Endothelial cell of umbilical vein (primary cell): ENCODE data around the gene VSIG10L2. TPM values are rescaled to one million over a fixed set of nuclear protein-coding genes. Genes with fewer than 3 reads are reported as not detected.

ENCODE experiments used
- BruUV-seq: library from RNA; stranded (reverse); fragments of 400-500 nt; replicated peaks from 2 replicates; lab custom pipeline; 2021; lab: Mats Ljungman, UMichigan
- CTCF ChIA-PET: fragments of 300-600, 350-600 bp; sonication (Branson Sonifier 250); formaldehyde crosslinking; loops from one replicate; lab custom pipeline; 2021; ENCODE audit warnings: antibody characterized with exemption, inconsistent platforms; lab: Charles Lee
- POLR2A ChIA-PET: fragments of 300-600, 350-600 bp; sonication (Branson Sonifier 250); formaldehyde crosslinking; loops from one replicate; lab custom pipeline; 2021; ENCODE audit warnings: antibody characterized with exemption, inconsistent platforms; lab: Charles Lee
- DNase-seq: peaks from one replicate; pipeline ENCODE4 v3.0.0-alpha.2; 2011; ENCODE audit warnings: low read depth, low spot score
- FAIRE-seq: peaks from 2 replicates; lab custom pipeline; 2011; peaks lifted over from hg19 to GRCh38; lab: Jason Lieb, UNC
- H2AFZ ChIP-seq: 2 replicates; pipeline ENCODE4 v1.6.0; 2012; ENCODE audit warnings: low read depth, low read length, control low read depth, inconsistent platforms
- H3K27ac ChIP-seq: 2 replicates; pipeline ENCODE4 v1.5.1; 2011; ENCODE audit warnings: low read depth, mild to moderate bottlenecking, control low read depth, low read length, moderate library complexity; ENCODE audit not compliant: insufficient read depth
- H3K27me3 ChIP-seq, 2 experiments: 2 replicates each; pipeline versions ENCODE4 v1.6.0 to v1.6.1; 2011; ENCODE audit warnings: low read length in 2 of 2, mixed read lengths in 1 of 2; ENCODE audit not compliant: control insufficient read depth in 2 of 2, insufficient read depth in 2 of 2
- H3K36me3 ChIP-seq, 2 experiments: 2 replicates in 1 of 2; 3 replicates in 1 of 2; pipeline ENCODE4 v1.5.1; 2011; ENCODE audit warnings: low read length in 2 of 2, mild to moderate bottlenecking in 1 of 2, moderate library complexity in 1 of 2; ENCODE audit not compliant: control insufficient read depth in 2 of 2, insufficient read depth in 2 of 2; ENCODE audit errors: extremely low read depth in 1 of 2
- H3K4me1 ChIP-seq: 3 replicates; pipeline ENCODE4 v1.5.1; 2011; ENCODE audit warnings: mild to moderate bottlenecking, low read length; ENCODE audit not compliant: control insufficient read depth, insufficient read depth; ENCODE audit errors: extremely low read depth
- H3K4me2 ChIP-seq: 2 replicates; pipeline ENCODE4 v1.6.1; 2011; ENCODE audit warnings: low read length, control low read depth, mixed read lengths; ENCODE audit not compliant: insufficient read depth
- H3K4me3 ChIP-seq, 3 experiments: fragments of 200-600 bp in 1 of 3; sonication (generic), shearing (Covaris generic) in 1 of 3; replicated peaks in 1 of 3; 2 replicates each; pipeline ENCODE4 v1.5.1; 2011 to 2016; ENCODE audit warnings: control low read depth in 3 of 3, low read length in 3 of 3, mild to moderate bottlenecking in 2 of 3, inconsistent platforms in 1 of 3, low read depth in 1 of 3, moderate library complexity in 1 of 3; ENCODE audit not compliant: insufficient read depth in 1 of 3
- H3K79me2 ChIP-seq: 2 replicates; pipeline ENCODE4 v1.6.0; 2012; ENCODE audit warnings: low read length, inconsistent platforms; ENCODE audit not compliant: control insufficient read depth, insufficient read depth
- H3K9ac ChIP-seq: replicated peaks from 2 replicates; pipeline ENCODE3; 2011; ENCODE audit warnings: low read length, control low read depth; ENCODE audit not compliant: insufficient read depth; ENCODE audit errors: extremely low read depth
- H3K9me1 ChIP-seq: replicated peaks from 3 replicates; pipeline ENCODE4 v1.6.0; 2011; ENCODE audit warnings: mild to moderate bottlenecking, low read length; ENCODE audit not compliant: control insufficient read depth, insufficient read depth; ENCODE audit errors: extremely low read depth
- H3K9me3 ChIP-seq: replicated peaks from 2 replicates; pipeline ENCODE4 v1.5.1; 2012; ENCODE audit warnings: low read length, inconsistent platforms; ENCODE audit not compliant: control insufficient read depth, insufficient read depth
- H4K20me1 ChIP-seq: replicated peaks from 2 replicates; pipeline ENCODE3; 2011; ENCODE audit warnings: mild to moderate bottlenecking, low read length; ENCODE audit not compliant: control insufficient read depth, insufficient read depth; ENCODE audit errors: extremely low read depth
- EZH2 ChIP-seq: IDR thresholded peaks from 2 replicates; pipeline ENCODE4 v1.6.1; 2012; ENCODE audit warnings: borderline replicate concordance, low read depth, mild to moderate bottlenecking, moderate library complexity, low read length, inconsistent platforms; ENCODE audit not compliant: severe bottlenecking
- FOS ChIP-seq: IDR thresholded peaks from 2 replicates; pipeline ENCODE4 v1.6.1; 2011; ENCODE audit warnings: mild to moderate bottlenecking, low read length, moderate library complexity, borderline replicate concordance; ENCODE audit not compliant: insufficient read depth
- GATA2 ChIP-seq: IDR thresholded peaks from 2 replicates; pipeline ENCODE4 v1.7.0; 2011; ENCODE audit warnings: low read depth, mild to moderate bottlenecking, moderate library complexity, mixed read lengths, low read length; ENCODE audit not compliant: insufficient read length, insufficient read depth
- JUN ChIP-seq: IDR thresholded peaks from 2 replicates; pipeline ENCODE4 v1.6.1; 2011; ENCODE audit warnings: borderline replicate concordance, low read depth; ENCODE audit not compliant: insufficient read length, insufficient read depth
- MAX ChIP-seq: IDR thresholded peaks from 2 replicates; pipeline ENCODE4 v1.6.1; 2011; ENCODE audit not compliant: insufficient read depth, insufficient read length
- MYC ChIP-seq: IDR thresholded peaks from one replicate; pipeline ENCODE4 v1.6.1; 2011; ENCODE audit warnings: mild to moderate bottlenecking, low read depth, low read length
- POLR2A ChIP-seq: IDR thresholded peaks from 2 replicates; pipeline ENCODE4 v1.6.1; 2012; ENCODE audit warnings: low read depth, mild to moderate bottlenecking, control low read depth, low read length
- POLR2AphosphoS5 ChIP-seq: IDR thresholded peaks from 2 replicates; pipeline ENCODE4 v1.6.1; 2012; ENCODE audit warnings: low read depth, mild to moderate bottlenecking, control low read depth, low read length, moderate library complexity; ENCODE audit not compliant: insufficient read depth
- dilution Hi-C: fragments of 300-500 bp; cut with MboI; formaldehyde crosslinking; loops from one replicate; pipeline ENCODE4 v1.15.0; 2019; ENCODE audit warnings: low sequenced_read_pairs; ENCODE audit not compliant: extremely low pct_ligation_motif_present
- intact Hi-C: fragments of 100-400 bp; cut with micrococcal nuclease; formaldehyde crosslinking; loops from one replicate; pipeline ENCODE4 v1.10.0; 2022
- polyA plus RNA-seq, 4 experiments: library from polyadenylated mRNA; depleted of rRNA in 3 of 4; stranded (reverse) in 3 of 4; unstranded in 1 of 4; fragments of >200 nt; gene quantifications; 2 replicates each; pipeline versions ENCODE4 v1.2.1 to v1.2.3, GENCODE V29; 2011 to 2012; ENCODE audit warnings: missing spikeins in 1 of 4
- total RNA-seq: library from RNA; stranded (reverse); gene quantifications from 2 replicates; pipeline ENCODE4 v1.2.3, GENCODE V29; 2021
- TF ChIP-seq, protein P1 (sequence below), 2 donors: IDR thresholded peaks; 1 replicate in 1 of 2; 2 replicates in 1 of 2; pipeline ENCODE4 v1.5.1; 2011; ENCODE audit warnings: low read length in 2 of 2, mild to moderate bottlenecking in 2 of 2, moderate library complexity in 2 of 2, control low read depth in 1 of 2, inconsistent platforms in 1 of 2, low read depth in 1 of 2; ENCODE audit not compliant: insufficient read depth in 1 of 2; ENCODE audit errors: extremely low read depth in 1 of 2

The VSIG10L2 gene
- total and polyA plus RNA-seq, 2 donors (not counting 3 experiments of a cell fraction or from before 2014, with no cell fraction given) = not detected

DNA sequence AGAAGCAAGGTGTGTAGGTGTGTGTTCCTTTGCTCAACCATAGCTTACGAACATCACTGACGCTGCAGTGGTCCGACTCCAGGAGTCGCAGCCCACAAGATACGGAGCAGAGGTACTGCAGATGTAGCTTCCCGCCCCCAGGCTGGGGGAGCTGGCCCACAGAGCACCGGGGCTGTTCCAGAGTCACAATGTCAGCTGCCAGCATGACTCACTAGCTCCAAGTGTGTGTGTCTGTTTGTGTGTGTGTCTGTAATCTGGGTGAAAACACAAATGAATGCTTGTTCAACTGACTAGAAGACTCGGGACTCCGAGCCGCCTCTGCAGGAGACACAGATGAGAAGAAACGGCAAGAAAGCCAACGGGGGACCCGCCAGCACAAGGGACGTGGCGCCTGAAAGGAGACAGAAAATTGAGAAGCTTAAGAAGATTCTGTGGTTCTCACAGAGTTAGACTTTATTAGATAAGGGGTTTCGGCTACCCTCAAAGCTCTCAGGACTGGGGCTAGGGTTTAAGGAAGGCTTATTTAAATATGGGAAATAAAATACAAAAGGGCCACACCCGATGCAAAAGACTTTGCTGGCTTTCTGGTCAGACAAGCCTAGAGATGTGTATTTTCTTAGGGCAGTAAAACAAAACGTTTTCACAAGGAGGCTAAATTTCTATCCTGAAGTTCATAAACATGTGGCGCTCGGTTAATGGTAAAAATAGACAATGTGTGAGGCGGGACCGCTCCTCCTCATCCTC is 10.7 kb downstream of the VSIG10L2 start:
- Histone ChIP-seq H2AFZ (no peak overlapping the region), H3K4me1 (no peaks in the 10 kb centered on the region), H3K9me1 (no peaks in the 10 kb centered on the region), H3K9ac (no peak overlapping the region), H3K4me3 (no peak overlapping the region), H3K9me3 (no peaks in the 10 kb centered on the region), H3K27me3 (no peaks in the 10 kb centered on the region), H4K20me1 (no peaks in the 10 kb centered on the region), H3K27ac (no peak overlapping the region), H3K36me3 (no peaks in the 10 kb centered on the region), H3K79me2 (no peaks in the 10 kb centered on the region), H3K4me2 (no peak overlapping the region)
- ChIA-PET POLR2A (no interaction called here), CTCF (no interaction called here)
- FAIRE-seq (no peak), DNase-seq (no peak)
- dilution Hi-C loops (no loop called here), intact Hi-C loops (no loop called here)
- no TSS peak for BruUV-seq
- no peak for TF ChIP-seq MYC
- no peak for TF ChIP-seq POLR2A
- no peak for TF ChIP-seq MAX
- no peak for TF ChIP-seq EZH2
- TF ChIP-seq, protein P1, sequence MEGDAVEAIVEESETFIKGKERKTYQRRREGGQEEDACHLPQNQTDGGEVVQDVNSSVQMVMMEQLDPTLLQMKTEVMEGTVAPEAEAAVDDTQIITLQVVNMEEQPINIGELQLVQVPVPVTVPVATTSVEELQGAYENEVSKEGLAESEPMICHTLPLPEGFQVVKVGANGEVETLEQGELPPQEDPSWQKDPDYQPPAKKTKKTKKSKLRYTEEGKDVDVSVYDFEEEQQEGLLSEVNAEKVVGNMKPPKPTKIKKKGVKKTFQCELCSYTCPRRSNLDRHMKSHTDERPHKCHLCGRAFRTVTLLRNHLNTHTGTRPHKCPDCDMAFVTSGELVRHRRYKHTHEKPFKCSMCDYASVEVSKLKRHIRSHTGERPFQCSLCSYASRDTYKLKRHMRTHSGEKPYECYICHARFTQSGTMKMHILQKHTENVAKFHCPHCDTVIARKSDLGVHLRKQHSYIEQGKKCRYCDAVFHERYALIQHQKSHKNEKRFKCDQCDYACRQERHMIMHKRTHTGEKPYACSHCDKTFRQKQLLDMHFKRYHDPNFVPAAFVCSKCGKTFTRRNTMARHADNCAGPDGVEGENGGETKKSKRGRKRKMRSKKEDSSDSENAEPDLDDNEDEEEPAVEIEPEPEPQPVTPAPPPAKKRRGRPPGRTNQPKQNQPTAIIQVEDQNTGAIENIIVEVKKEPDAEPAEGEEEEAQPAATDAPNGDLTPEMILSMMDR (IDR thresholded peaks at IDR 0.05; ENCODE audit: extremely low read depth in 1 of 2, insufficient read depth in 1 of 2, low read depth in 1 of 2, low read length in 2 of 2) = no peak
- TF ChIP-seq FOS = no peak
- no peak for TF ChIP-seq GATA2
- TF ChIP-seq POLR2AphosphoS5 = no peak
- TF ChIP-seq JUN = no peak
